Gastroesophageal sphincter (tissue), 4 donors: ENCODE data around the gene PPM1H. TPM values are rescaled to one million over a fixed set of nuclear protein-coding genes. Genes with fewer than 3 reads are reported as not detected.
A peak's percentile ranks its signal among the peaks of the same experiment; 100 is the strongest.

Experiments used
- ATAC-seq: fragments of 150-250 bp; one replicate; pipeline ENCODE4 v1.9.1; 2016; ENCODE audit warnings: mild to moderate bottlenecking, moderate library complexity
- H3K27ac ChIP-seq, 4 donors: fragments of 200-600 bp; sonication (generic) in 3 of 4; 1 replicate in 3 of 4; 2 replicates in 1 of 4; pipeline ENCODE4 v1.5.1; 2016 to 2019
- H3K27me3 ChIP-seq: fragments of 200-600 bp; sonication (generic); one replicate; pipeline ENCODE4 v1.5.1; 2019
- H3K36me3 ChIP-seq, 2 donors: fragments of 200-600 bp; sonication (generic); one replicate each; pipeline ENCODE4 v1.5.1; 2019; ENCODE audit warnings: control low read depth in 1 of 2
- H3K4me1 ChIP-seq, 3 donors: fragments of 200-600 bp; sonication (generic); 1 replicate in 2 of 3; 2 replicates in 1 of 3; pipeline ENCODE4 v1.5.1; 2016 to 2019; ENCODE audit warnings: control low read depth in 2 of 3
- H3K4me3 ChIP-seq, 2 donors: fragments of 200-600 bp; sonication (generic); one replicate each; pipeline ENCODE4 v1.5.1; 2019; ENCODE audit warnings: mild to moderate bottlenecking in 1 of 2, moderate library complexity in 1 of 2
- H3K9me3 ChIP-seq, 3 donors: fragments of 200-600 bp; sonication (generic); one replicate each; pipeline ENCODE4 v1.5.1; 2017 to 2019; ENCODE audit warnings: control low read depth in 2 of 3
- CTCF ChIP-seq, 4 experiments: fragments of 200-600 bp in 2 of 4; fragments of 450-650 bp in 2 of 4; sonication (generic) in 1 of 4; IDR thresholded peaks; one replicate each; pipeline ENCODE4 v1.5.1; 2017 to 2019; ENCODE audit warnings: antibody characterized with exemption in 4 of 4, mild to moderate bottlenecking in 2 of 4, moderate library complexity in 2 of 4
- EP300 ChIP-seq: sonication (generic); formaldehyde crosslinking; IDR thresholded peaks from one replicate; pipeline ENCODE4 v1.6.1; 2017; ENCODE audit warnings: antibody characterized with exemption, mild to moderate bottlenecking
- POLR2A ChIP-seq, 2 donors: fragments of 450-650 bp; IDR thresholded peaks; one replicate each; pipeline ENCODE4 v1.6.1; 2017; ENCODE audit warnings: antibody characterized with exemption in 2 of 2, mild to moderate bottlenecking in 2 of 2, moderate library complexity in 1 of 2
- POLR2AphosphoS5 ChIP-seq: sonication (generic); formaldehyde crosslinking; IDR thresholded peaks from one replicate; pipeline ENCODE4 v1.6.1; 2017; ENCODE audit warnings: antibody characterized with exemption
- WGBS, 2 donors: methylation state at CpG; one replicate each; pipeline ENCODE4 v1.1.5; 2018; ENCODE audit warnings: low coverage in 1 of 2; 5-methylcytosine and 5-hydroxymethylcytosine counted together
- total RNA-seq, 4 donors: library from RNA; depleted of rRNA; stranded (reverse); fragments of >200 nt; gene quantifications; one replicate each; pipeline ENCODE4 v1.1.0, GENCODE V29; 2016

PPM1H gene
- total RNA-seq, 4 donors from 2014 or later, result 1.3 to 1.9 (median 1.6) TPM

- peak; percentile 77 for ATAC-seq
- Histone ChIP-seq H3K27me3 (no peaks in the 10 kb centered on the region), H3K4me3 (no peak overlapping the region), H3K36me3 (no peaks in the 10 kb centered on the region), H3K27ac (no peak overlapping the region), H3K4me1 (peaks cover 0 to 12% (median 0%) of the 10 kb centered on the region in 3 donors), H3K9me3 (no peaks in the 10 kb centered on the region)
- peak; percentile 48 for TF ChIP-seq POLR2AphosphoS5
- TF ChIP-seq EP300, result no peak
- TF ChIP-seq CTCF (IDR thresholded peaks at IDR 0.05), result peak; percentile 95 to 96 (median 96)
- 29 to 65% methylated on average over 6 to 15 of the region's 25 CpGs for WGBS, 2 donors
Measured at GRCh38 chr12:62793256-62794217, 141.4 kb downstream of the PPM1H start.

- Histone ChIP-seq H3K4me1 (peaks cover 0 to 12% (median 0%) of the 10 kb centered on the region in 3 donors), H3K27me3 (no peaks in the 10 kb centered on the region), H3K27ac (no peak overlapping the region), H3K9me3 (no peaks in the 10 kb centered on the region), H3K36me3 (no peaks in the 10 kb centered on the region), H3K4me3 (no peak overlapping the region)
- TF ChIP-seq POLR2AphosphoS5 (no peak), POLR2A (IDR thresholded peaks at IDR 0.05) (no peak), EP300 (no peak), CTCF (IDR thresholded peaks at IDR 0.05) (no peak)
- WGBS, 2 donors, result 16 to 33% methylated on average over 5 of the region's 5 CpGs
- no peak for ATAC-seq
Measured at GRCh38 chr12:62792236-62792870, 142.6 kb downstream of the PPM1H start.

- Histone ChIP-seq H3K4me3 (no peak overlapping the region), H3K36me3 (no peaks in the 10 kb centered on the region), H3K9me3 (no peaks in the 10 kb centered on the region), H3K27ac (peak overlapping the region in 2 of 4 donors; percentile 4 to 34), H3K4me1 (peaks cover 0 to 24% (median 0%) of the 10 kb centered on the region in 3 donors), H3K27me3 (no peaks in the 10 kb centered on the region)
- ATAC-seq, result no peak
- TF ChIP-seq POLR2A (IDR thresholded peaks at IDR 0.05) (no peak), EP300 (no peak), CTCF (IDR thresholded peaks at IDR 0.05) (no peak), POLR2AphosphoS5 (no peak)
- WGBS, 2 donors, result 74 to 80% methylated on average over 3 of the region's 3 CpGs
Measured at GRCh38 chr12:62789851-62790250, 145.1 kb downstream of the PPM1H start.

GRCh38 chr12:62787611-62788010, 147.3 kb downstream of the PPM1H start:
- no peaks in the 10 kb centered on the region for H3K27me3 ChIP-seq
- H3K36me3 ChIP-seq, result no peaks in the 10 kb centered on the region
- H3K4me1 ChIP-seq, result peaks cover 0 to 17% (median 0%) of the 10 kb centered on the region in 3 donors
- no peak overlapping the region for H3K27ac ChIP-seq
- 23 to 35% methylated on average over 4 of the region's 4 CpGs for WGBS, 2 donors
- TF ChIP-seq POLR2A (IDR thresholded peaks at IDR 0.05), result no peak
- no peak for TF ChIP-seq CTCF (IDR thresholded peaks at IDR 0.05)
- TF ChIP-seq EP300, result no peak
- TF ChIP-seq POLR2AphosphoS5, result no peak
- H3K4me3 ChIP-seq, result no peak overlapping the region
- ATAC-seq, result no peak
- no peaks in the 10 kb centered on the region for H3K9me3 ChIP-seq
